Mucosa of rectum (tissue), 2 donors: Measurements from ENCODE around the gene CLEC7A.

ENCODE experiments used
- H3K27ac ChIP-seq, 2 donors: one replicate each; pipeline ENCODE4 v1.7.0; 2013; ENCODE audit warnings: inconsistent platforms in 2 of 2, low read depth in 2 of 2, low read length in 2 of 2
- H3K27me3 ChIP-seq, 2 donors: one replicate each; pipeline ENCODE4 v1.7.0; 2013; ENCODE audit warnings: low read length in 2 of 2; ENCODE audit not compliant: control insufficient read depth in 2 of 2, insufficient read depth in 2 of 2
- H3K36me3 ChIP-seq, 2 donors: one replicate each; pipeline ENCODE4 v1.7.0; 2013; ENCODE audit warnings: low read length in 2 of 2; ENCODE audit not compliant: control insufficient read depth in 2 of 2, insufficient read depth in 2 of 2
- H3K4me1 ChIP-seq, 2 donors: one replicate each; pipeline ENCODE4 v1.7.0; 2013; ENCODE audit warnings: low read length in 2 of 2, mild to moderate bottlenecking in 1 of 2; ENCODE audit not compliant: control insufficient read depth in 2 of 2, insufficient read depth in 2 of 2
- H3K4me3 ChIP-seq, 2 donors: one replicate each; pipeline ENCODE4 v1.7.0; 2013; ENCODE audit warnings: low read length in 2 of 2
- H3K9ac ChIP-seq, 2 donors: one replicate each; pipeline ENCODE4 v1.7.0; 2013; ENCODE audit warnings: low read length in 2 of 2, low read depth in 1 of 2, mild to moderate bottlenecking in 1 of 2
- H3K9me3 ChIP-seq, 2 donors: one replicate each; pipeline ENCODE4 v1.7.0; 2013; ENCODE audit warnings: low read length in 2 of 2; ENCODE audit not compliant: control insufficient read depth in 2 of 2
- donor health status: healthy.
- donor health status: Normal muscosa, but diverticular disease.

CLEC7A gene

DNA sequence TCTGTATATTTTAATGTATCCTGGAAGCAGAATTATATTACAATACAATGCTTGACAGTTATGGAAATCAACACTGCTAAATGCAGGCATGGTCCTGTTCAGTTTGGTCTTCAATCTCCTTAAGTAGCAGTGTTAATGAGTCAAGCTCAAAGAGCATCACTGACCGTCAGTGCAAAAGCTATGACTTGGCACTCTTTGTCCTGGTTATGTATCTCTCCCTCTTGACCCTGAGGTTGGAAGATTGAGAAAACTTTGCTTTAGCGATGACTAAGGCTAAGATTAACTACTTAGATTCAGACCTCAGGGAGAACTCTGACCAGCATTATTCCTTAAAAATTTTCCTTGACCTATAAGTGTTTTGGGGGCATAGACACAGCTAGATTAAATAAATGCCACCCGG, 10.9 kb downstream of the CLEC7A start:
- H3K9me3 ChIP-seq: no peaks in the 10 kb centered on the region
- no peaks in the 10 kb centered on the region for H3K36me3 ChIP-seq
- no peak overlapping the region for H3K9ac ChIP-seq

GRCh38 chr12:10115890-10116289, 14.1 kb downstream of the CLEC7A start:
- Histone ChIP-seq H3K9ac (no peak overlapping the region), H3K4me3 (no peak overlapping the region), H3K36me3 (no peaks in the 10 kb centered on the region)

More for the DNA sequence above, 10.9 kb downstream of the CLEC7A start:
- Histone ChIP-seq H3K4me1 (no peaks in the 10 kb centered on the region), H3K27me3 (no peaks in the 10 kb centered on the region), H3K4me3 (no peak overlapping the region), H3K27ac (no peak overlapping the region)

DNA sequence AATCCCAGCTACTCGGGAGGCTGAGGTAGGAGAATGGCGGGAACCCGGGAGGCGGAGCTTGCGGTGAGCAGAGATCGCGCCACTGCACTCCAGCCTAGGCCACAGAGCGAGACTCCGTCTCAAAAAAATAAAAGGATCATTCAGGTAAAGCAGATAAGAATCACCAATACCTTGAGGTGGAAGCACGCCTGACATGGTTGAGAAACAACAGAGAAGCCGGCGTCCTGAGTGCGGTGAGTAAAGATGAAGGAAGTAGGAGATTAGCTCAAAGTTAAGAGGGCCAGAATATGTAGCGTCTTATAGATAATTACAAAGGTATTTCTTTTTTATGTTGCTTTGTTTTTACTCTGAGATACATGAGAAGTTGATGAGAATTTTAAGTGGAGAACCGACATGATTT, 14.7 kb downstream of the CLEC7A start:
- H3K27ac ChIP-seq: no peak overlapping the region
- no peaks in the 10 kb centered on the region for H3K9me3 ChIP-seq
- no peaks in the 10 kb centered on the region for H3K4me1 ChIP-seq
- H3K27me3 ChIP-seq: no peaks in the 10 kb centered on the region
- H3K4me3 ChIP-seq: no peak overlapping the region
- no peak overlapping the region for H3K9ac ChIP-seq
- no peaks in the 10 kb centered on the region for H3K36me3 ChIP-seq

More at GRCh38 chr12:10115890-10116289, 14.1 kb downstream of the CLEC7A start:
- H3K27me3 ChIP-seq: no peaks in the 10 kb centered on the region
- H3K4me1 ChIP-seq: no peaks in the 10 kb centered on the region
- H3K9me3 ChIP-seq: no peaks in the 10 kb centered on the region
- H3K27ac ChIP-seq: no peak overlapping the region

- no peak overlapping the region for H3K27ac ChIP-seq
- no peaks in the 10 kb centered on the region for H3K36me3 ChIP-seq
- no peaks in the 10 kb centered on the region for H3K9me3 ChIP-seq
- H3K27me3 ChIP-seq: no peaks in the 10 kb centered on the region
- H3K4me3 ChIP-seq: no peak overlapping the region
- no peak overlapping the region for H3K9ac ChIP-seq
- H3K4me1 ChIP-seq: no peaks in the 10 kb centered on the region
Measured at GRCh38 chr12:10113920-10114319, 16.1 kb downstream of the CLEC7A start.

GRCh38 chr12:10113075-10113474, 16.9 kb downstream of the CLEC7A start:
- Histone ChIP-seq H3K27me3 (no peaks in the 10 kb centered on the region), H3K36me3 (no peaks in the 10 kb centered on the region), H3K4me3 (no peak overlapping the region), H3K4me1 (no peaks in the 10 kb centered on the region), H3K27ac (no peak overlapping the region), H3K9ac (no peak overlapping the region), H3K9me3 (no peaks in the 10 kb centered on the region)

DNA sequence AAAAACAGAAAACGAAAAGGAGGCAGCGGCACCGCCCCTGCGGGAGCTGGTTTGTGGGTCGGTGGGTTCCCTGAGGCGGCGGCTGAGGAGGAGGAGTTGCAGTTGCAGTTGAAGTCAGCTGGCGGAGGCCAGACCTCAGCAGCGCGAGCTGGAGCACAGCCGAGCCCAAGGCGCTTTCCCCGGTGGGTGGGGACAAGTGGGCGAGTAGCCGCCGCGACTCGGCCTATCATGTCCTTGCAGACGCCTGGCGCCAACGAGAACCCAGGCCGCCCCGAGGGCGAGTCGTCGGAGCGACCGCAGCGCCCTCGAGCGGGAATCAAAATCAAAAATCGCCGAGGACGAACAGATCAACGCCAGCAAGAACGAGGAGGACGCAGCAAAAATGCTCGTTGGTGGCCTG, 18.5 kb downstream of the CLEC7A start:
- Histone ChIP-seq H3K36me3 (no peaks in the 10 kb centered on the region), H3K9ac (no peak overlapping the region), H3K27me3 (no peaks in the 10 kb centered on the region), H3K4me1 (no peaks in the 10 kb centered on the region), H3K4me3 (no peak overlapping the region), H3K27ac (no peak overlapping the region), H3K9me3 (no peaks in the 10 kb centered on the region)

DNA sequence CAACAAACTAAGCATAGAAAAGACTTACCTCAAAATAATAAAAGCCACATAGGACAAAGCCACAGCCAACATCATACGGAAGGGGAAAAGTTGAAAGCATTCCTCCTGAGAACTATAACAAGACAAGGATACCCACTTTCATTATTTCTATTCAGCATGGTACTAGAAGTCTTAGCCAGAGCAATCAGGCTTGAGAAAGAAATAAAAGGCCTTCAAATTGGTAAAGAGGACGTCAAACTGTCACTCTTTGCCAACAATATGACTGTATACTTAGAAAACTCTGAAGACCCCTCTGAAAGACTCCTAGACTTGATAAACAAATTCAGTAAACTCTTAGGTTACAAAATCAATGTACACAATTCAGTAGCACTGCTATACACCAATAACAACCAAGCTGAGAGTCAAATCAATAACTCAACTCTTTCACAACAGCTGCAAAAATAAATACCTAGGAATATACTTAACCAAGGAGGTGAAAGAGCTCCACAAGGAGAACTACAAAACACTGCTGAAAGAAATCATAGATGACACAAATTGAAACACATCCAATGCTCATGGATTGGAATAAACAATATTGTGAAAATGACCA, 19.6 kb downstream of the CLEC7A start:
- Histone ChIP-seq H3K9me3 (no peaks in the 10 kb centered on the region), H3K36me3 (no peaks in the 10 kb centered on the region), H3K9ac (no peak overlapping the region), H3K27me3 (no peaks in the 10 kb centered on the region), H3K27ac (no peak overlapping the region), H3K4me3 (no peak overlapping the region), H3K4me1 (no peaks in the 10 kb centered on the region)

DNA sequence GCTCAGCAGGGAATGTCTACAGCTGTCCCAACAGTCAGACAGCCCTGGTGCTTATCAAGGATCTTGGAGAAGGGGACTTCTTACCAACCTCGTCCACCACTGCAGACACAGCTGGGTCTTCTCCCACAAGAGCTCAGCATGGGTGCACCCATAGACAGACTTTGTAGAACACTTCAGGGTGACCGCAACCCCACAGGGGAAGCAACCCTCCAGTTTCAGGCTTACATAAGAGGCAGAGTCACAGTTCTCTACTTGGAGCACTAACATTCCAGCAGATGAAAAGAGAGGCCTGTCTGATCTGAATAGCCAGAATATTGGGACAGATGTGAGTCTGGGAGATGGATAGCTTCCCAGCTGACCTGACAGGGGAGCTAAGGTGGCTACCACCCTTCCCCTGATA, 27.7 kb downstream of the CLEC7A start:
- H3K36me3 ChIP-seq: no peaks in the 10 kb centered on the region
- no peaks in the 10 kb centered on the region for H3K27me3 ChIP-seq
- no peak overlapping the region for H3K4me3 ChIP-seq
- H3K9ac ChIP-seq: no peak overlapping the region
- no peaks in the 10 kb centered on the region for H3K9me3 ChIP-seq
- no peaks in the 10 kb centered on the region for H3K4me1 ChIP-seq
- no peak overlapping the region for H3K27ac ChIP-seq

DNA sequence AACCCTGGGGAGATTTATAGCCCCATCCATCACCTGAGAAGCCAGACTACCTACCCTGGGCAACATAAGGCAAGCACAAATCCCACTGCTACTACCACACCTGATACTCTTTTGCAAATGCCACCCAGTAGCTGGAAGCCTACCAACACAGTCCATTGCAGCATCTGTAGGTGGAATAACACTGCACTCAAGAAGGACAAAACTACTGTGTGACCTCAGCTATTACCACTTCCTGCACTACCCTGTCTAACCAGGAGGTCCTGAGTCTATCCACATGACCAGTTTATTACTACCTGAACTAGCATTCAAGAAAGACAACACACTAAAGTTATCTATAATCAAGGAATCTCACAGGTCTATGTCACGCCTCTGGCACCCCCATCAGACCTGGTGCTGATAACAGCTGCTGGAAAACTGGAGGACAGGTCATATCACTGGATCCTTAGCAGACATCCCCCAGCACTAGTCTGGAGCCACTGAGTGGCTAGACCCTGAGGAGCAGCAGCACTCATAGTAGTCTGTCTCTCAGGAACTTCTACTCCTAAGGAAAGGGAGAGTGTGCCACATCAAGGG, 28.3 kb downstream of the CLEC7A start:
- Histone ChIP-seq H3K27me3 (no peaks in the 10 kb centered on the region), H3K36me3 (no peaks in the 10 kb centered on the region), H3K9me3 (no peaks in the 10 kb centered on the region), H3K4me3 (no peak overlapping the region), H3K4me1 (no peaks in the 10 kb centered on the region), H3K9ac (no peak overlapping the region), H3K27ac (no peak overlapping the region)

GRCh38 chr12:10101042-10101579, 28.9 kb downstream of the CLEC7A start:
- Histone ChIP-seq H3K27ac (no peak overlapping the region), H3K4me1 (no peaks in the 10 kb centered on the region), H3K27me3 (no peaks in the 10 kb centered on the region), H3K4me3 (no peak overlapping the region), H3K36me3 (no peaks in the 10 kb centered on the region), H3K9me3 (no peaks in the 10 kb centered on the region), H3K9ac (no peak overlapping the region)
